ENCODE data around the gene ORC4.

The ORC4 gene
- total RNA-seq = 32.6 to 50.4 (median 37.0) reads per million in 3 experiments

DNA sequence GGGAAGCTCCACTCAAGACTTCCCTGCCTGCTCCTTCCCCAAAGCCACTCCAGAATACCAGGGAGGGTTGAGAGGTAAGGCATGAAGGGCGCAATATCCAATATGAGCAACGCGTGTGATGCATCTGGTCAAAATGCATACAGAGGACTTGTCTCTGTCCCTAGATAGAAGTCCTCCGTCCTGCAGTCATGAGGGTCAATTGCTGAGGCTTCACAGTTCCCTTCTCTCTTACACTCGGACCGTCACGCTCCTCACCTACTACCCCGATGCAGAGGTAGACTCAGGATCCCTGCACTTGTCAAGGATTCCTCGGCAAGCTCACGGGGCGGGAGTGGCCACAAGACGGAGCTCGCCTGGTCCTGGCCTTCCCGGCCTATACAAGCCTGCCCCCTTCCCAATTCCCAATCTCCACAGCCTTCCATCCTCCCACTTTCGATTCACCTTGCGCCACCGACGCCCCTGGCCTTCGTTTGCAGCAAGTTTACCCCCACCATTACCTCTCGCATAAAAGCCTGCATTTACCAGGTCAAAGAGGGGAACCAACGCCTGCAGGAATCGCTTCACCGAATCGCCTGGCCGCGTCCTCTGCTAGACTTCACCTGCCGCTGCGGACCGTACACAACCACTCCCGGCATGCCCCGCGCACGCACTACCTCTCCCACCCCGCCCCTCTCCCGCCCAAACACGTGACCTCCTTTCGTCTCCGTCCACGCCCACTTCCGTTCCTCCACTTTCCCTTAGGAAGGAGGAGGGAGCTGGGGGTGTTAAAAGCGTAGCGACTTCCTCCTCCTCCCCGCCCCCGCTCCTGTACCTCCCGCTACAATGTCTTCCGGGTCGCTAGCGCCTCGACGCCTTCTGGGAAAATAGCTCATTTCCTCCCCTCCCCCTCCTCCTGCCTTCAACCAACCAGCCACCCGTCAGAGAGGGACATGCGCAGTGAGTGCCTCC lies at the start of gene ORC4:
Gene ORC4, minus strand, starts transcription at position 627 of the 948 bp plus-strand sequence. CDS start 44,779 bp downstream, outside the sequence.
- DNase-seq = peak; percentile 97

DNA sequence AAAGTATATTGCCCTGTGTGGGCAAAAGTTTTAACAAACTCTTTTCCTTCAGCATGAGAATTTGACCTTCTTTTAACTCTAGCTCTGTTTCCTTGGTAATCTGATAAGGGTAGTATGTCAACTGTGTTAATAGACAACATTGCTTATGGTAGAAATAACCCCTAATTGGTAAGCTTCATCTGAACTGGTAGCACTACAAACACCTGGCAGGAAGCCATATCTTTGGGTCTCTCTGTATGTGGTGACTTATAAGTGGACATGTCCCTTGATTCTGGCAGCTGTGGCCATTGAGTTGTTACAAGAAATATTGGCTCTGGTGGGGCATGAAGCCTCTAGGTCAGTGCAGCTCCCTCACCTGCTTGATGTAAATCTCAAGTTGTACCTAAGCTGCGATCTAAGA lies 47.3 kb upstream of the ORC4 start:
- DNase-seq = no peak

DNA sequence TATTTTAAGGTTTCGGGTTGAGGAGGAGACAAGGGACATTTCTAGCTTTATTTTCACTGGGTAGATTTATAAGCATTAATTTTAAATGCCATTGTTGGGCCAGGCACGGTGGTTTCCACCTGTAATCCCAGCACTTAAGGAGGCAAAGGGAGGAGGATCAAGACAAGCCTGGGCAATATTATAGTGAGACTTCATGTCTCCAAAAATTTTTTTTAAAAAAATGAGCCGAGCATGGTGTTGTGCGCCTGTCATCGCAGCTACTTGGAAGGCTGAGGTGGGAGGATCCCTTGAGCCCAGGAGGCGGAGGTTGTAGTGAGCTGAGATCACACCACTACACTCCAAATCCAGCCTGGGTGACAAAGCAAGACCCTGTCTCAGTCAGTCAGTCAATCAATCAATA lies 45.4 kb upstream of the ORC4 start:
- DNase-seq = no peak

- DNase-seq = no peak
These were observed 43.1 kb upstream of the ORC4 start for GRCh38 chr2:148063633-148064032.

DNA sequence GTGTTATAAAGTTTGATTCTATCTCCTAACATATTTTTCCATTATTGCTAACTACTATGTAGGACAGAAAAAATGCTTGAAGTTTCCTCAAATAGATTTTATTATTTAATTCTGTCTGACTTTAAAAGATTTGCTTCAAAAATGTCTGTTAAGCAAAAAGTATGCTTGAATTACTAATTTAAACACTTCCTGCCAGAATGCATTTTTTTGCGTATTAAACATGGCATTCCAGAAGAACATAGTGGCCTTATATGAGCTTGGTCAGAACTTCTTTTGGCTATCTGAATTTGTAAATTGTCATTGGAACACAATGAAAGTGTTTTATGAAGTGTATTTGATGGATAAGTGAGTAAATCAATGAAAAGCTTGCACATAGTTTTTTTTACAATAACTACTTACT lies 38.1 kb upstream of the ORC4 start:
- no peak for DNase-seq

DNA sequence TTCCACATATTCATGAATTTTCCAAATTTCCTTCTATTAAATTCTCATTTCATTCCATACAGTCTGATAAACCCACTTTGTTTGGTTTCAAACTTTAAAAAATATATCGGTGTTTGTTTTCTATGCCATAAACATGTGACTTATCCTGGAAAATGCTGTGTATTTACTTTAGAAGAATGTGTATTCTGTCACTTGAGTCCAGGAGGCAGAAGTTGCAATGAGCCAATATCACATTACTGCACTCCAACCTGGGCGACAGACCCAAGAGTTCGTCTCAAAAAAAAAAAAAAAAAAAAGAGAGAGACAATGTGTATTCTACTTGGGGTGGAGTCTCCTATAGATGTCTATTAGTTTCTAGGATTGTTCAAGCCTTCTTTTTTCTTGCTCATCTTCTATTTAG lies 32.1 kb upstream of the ORC4 start:
- no peak for DNase-seq

GRCh38 chr2:148049284-148049683 lies 28.7 kb upstream of the ORC4 start:
- no peak for DNase-seq

- no peak for DNase-seq
These were observed 28.1 kb upstream of the ORC4 start for GRCh38 chr2:148048475-148049221.

DNA sequence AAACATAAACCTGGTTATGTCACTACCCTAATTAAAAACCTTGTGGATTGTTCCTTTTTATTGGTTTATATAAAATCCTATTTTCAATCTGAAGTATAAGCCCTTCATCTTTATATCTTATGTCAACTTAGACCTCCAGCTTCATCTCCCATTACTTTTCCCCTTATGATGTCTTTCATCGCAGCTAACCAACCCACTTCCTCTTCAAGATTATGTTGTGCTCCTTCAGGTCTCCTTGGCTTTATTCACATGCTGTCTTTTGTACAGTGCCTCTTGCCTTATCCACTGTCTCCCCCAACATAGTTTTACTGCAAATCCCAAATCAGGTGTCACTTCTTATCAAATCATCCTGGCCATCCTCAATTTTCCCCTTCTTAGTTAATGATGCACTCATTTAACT lies 26.3 kb upstream of the ORC4 start:
- DNase-seq = no peak

DNA sequence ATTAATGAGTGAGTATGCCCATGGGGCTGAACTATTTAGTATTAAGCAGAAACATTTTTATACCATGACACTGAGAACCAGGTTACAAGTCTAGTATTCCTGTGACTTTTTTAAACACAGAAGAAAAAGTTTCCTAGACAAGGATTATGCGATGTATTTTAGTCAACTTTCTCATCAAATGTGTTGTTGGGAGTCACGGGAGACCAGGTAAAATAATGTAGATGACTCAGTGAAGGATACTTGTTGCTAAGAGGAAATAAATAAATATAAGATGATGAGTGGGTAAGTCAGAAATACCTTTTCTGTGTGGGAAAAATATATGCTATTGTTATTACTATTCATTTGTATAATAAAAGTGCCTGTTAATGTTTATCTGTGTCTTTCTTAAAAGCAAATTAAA lies 23.8 kb upstream of the ORC4 start:
- no peak for DNase-seq

DNA sequence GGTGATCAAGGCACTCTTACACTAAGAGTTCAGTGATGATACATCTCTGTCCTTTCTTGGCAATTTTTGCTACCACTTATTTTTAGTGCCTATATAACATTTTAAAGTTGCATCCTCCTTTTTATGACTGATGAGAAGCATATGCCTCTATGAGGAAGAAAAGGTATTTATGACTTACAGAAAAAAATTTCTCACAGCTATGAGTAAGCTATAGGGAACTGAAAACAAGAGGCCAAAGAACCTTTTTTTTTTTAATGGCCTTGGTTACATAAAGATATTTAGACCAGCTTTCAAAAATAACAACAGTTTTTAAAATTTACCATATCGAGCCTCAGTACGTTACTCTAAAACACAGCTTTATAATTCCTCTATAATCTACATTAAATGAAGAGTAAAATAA lies 21.7 kb upstream of the ORC4 start:
- no peak for DNase-seq

GRCh38 chr2:148039783-148040182 lies 19.2 kb upstream of the ORC4 start:
- no peak for DNase-seq

DNA sequence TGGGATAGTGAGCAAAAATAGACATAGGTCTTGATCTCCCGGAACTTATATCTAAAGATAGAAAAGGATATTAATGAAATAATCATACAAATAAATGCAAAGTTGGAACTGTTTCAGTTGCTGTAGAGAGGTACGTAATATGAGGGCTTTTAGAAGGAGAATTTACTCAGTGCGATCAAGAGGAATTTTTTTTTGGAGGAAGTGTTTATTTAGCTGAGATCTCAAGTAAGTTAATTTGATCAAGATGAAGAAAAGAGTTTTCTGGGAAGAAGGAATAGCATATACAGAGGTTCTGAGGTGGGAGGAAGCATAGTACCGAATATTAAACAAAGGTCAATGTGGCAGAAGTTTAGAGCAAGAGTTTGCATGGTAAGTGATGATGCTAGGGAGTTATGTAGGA lies 11.7 kb upstream of the ORC4 start:
- DNase-seq = no peak

DNA sequence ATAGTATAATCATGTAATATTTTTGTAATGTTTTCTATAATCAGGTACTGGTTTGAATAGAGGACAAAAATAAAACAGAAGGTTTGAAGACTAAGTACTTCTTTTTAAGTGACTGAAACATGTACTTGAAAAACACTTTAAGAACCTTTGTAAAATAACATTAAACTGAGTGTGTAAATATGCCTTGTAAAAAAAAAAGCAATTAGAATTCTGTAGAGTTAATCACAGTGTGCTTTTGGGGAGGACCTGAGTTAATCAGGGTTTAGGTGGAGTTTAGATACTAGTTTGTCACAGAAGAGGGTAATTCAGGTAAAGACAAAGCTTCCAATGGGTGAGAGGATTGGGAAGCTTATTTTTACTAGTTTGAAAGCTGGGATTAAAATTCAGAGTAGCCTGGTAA lies 10.6 kb upstream of the ORC4 start:
- DNase-seq = no peak

GRCh38 chr2:148028781-148029180 lies 8.2 kb upstream of the ORC4 start:
- no peak for DNase-seq

DNA sequence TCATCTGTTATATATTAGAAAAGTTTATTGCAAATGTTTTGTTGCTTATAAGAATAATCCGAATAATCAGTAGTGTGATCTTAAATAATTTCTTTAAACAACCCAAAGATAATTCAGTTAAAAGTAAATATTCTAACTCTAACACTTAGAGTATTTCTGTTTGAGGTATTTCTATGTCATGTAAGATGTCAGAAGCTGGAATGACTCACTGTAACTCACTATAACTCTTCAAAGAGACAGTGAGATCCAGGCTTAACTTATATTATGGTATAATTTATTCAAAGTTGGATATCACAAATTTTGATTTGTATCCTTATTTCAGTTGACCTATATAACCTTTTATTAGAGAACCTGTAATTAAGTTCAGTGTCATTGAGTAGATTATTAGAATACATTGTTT lies 7.3 kb upstream of the ORC4 start:
- DNase-seq = no peak

DNA sequence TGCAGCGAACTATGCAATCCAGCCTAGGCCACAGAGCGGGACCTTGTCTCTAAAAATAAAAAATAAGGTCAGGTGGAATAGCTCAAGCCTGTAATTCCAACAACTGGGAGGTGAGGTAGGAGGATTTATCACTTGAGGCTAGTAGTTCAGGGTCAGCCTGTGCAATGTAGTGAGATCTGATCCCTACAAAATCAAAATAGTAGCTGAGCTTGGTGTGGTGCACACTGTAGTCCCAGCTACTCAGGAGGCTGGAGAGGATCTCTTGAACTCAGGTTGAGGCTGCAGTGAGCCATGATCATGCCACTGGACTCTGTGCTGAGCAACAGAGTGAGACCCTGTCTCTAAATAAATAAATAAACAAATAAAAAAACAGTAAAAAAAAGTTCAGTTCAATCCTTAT lies 6.0 kb upstream of the ORC4 start:
- DNase-seq = no peak

DNA sequence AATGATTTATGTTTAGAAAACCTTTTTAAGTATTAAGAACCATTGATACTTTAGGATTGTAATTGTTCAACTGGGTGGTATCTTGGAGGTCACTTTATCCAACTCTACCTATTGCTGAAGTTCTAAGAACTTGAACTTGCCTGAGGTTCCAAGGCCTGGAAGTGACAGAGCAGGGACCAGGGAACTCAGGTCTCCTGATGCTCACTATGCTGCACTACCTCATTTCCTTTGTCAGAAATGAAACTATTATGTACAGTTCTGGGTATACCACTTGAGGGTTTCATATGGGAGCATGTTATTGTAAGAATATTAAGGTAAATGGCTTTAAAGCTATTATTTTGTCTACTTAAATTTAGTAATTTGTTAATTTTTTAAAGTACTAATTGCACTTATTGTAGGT lies 3.3 kb upstream of the ORC4 start:
- no peak for DNase-seq

DNA sequence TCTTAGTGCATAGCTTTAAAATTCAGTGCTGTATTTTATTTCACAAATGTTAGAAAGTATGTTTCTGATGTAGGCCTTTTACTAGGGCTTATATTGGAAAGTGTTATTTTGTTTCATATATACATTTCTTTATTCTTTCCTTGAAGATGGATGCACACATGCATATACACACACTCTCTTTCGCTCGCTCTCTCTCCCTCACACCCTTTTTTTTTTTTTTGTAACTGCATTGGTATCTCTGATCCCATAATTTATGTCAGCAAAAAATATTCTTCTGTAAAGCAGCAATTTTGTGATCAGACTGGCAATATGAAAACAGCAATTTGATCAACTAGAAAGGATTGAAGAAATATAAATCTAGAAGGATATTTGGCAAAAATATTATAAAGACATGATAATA lies 2.3 kb upstream of the ORC4 start:
- DNase-seq = no peak

DNA sequence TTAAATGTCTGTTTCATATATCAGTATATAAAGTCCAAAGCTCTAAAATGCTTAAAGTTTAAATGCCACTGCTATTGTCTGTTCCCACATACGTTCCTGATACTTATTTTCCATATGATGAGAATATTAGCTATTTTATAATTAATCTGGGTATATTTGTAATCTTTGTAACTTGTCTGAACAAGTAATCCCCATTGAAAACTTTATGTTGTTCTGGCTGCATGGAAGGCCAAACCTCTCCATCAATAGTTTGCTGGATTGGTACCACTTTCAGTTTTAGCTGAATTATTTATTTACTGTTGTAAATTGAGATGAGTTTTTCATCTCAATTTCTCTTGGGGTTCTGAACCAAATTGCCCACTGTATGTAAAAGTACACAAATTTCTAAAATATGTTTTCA lies 1.8 kb upstream of the ORC4 start:
- no peak for DNase-seq

DNA sequence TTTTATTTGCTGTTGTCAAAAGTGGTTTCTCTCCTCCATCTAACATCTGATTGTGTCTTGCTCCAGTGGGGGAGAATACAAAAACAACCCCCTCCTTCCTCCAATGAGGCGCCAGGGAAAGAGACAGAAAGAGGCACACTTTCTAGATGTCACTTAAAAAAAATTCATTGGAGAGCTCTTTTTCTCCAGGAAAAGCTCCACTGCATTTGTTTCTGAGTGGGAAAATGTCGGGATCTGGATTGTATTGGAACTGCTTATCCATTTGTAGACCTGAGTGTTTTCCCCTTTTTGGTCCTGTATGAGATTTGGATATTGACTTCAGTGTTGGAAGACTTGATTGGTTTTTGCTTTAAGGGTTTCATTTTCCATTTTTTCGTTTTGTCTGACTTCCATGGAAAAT lies 1.3 kb upstream of the ORC4 start:
- DNase-seq = no peak

- DNase-seq = no peak
These were observed 723 bp upstream of the ORC4 start, which contains the start of gene MBD5 for GRCh38 chr2:148021059-148021861. MBD5 (plus strand) TSS chr2:148021091.

DNA sequence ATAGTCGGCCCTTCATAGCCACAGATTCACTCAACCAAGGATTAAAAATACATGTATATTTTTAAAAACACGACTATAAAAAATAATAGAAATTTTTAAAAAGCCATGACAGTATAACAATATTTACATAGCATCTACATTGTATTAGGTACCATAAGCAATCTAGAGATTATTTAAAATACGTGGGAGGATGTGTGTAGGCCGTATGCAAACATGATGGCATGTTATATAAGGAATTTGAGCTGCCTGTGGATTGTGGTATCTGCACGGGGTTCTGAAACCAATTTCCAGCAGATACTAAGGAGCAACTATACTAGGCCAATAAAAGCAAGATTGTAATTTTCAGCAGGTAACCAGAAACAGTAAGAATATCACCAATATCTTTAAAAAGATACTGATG lies 5.9 kb downstream of the ORC4 start:
- DNase-seq = no peak

Measured in central memory CD4-positive, alpha-beta T cell (primary cell).